ENCODE measurements around the gene CAMTA1.

Gene CAMTA1

GRCh38 chr1:6912518-6912917 lies 127.3 kb downstream of the CAMTA1 start:
- Histone ChIP-seq H3K4me2 (ENCODE audit: low read depth, low read length, poor library complexity, severe bottlenecking) (no peak overlapping the region), H3K9me2 (replicated peaks; ENCODE audit: insufficient read depth, low read length) (no peaks in the 10 kb centered on the region)

DNA sequence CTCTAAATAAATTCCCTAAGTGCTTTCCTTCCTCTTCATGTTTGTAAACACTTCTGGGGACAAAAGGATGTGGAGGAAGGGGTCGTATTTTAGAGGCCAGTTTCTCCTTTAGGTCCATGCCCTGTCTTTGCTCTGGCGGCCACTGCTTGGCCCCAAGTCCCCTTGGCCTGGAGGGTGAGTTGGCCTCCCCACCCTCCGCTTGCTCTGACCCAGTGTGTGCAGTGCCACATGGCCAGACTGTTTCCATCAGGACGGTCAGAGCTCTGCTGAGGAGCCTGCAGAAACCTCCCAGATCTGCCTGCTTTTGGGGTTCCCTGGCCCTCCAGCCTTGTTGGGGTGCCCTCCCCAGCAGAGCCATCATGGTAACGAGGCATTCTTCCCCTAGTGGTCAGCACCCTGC lies 127.8 kb downstream of the CAMTA1 start:
- H3K9me2 ChIP-seq (replicated peaks; ENCODE audit: insufficient read depth, low read length): no peaks in the 10 kb centered on the region
- H3K36me3 ChIP-seq (ENCODE audit: low read length): no peaks in the 10 kb centered on the region
- TF ChIP-seq EZH2phosphoT487 (conservative IDR thresholded peaks at IDR 0.05; ENCODE audit: low read length): no peak
- no peak for TF ChIP-seq CTCF (IDR thresholded peaks at IDR 0.05; ENCODE audit: insufficient read depth, low read length, poor library complexity, severe bottlenecking)
- H4K20me1 ChIP-seq (ENCODE audit: low read depth, low read length): no peaks in the 10 kb centered on the region
- no peaks in the 10 kb centered on the region for H3F3A ChIP-seq (ENCODE audit: insufficient read depth)
- H3K9me3 ChIP-seq (ENCODE audit: insufficient read depth, low read length): no peaks in the 10 kb centered on the region
- H3K27ac ChIP-seq (ENCODE audit: low read depth, low read length): no peak overlapping the region
- H3K4me3 ChIP-seq (ENCODE audit: insufficient read depth, low read length, poor library complexity, severe bottlenecking): no peak overlapping the region
- H3K27me3 ChIP-seq (ENCODE audit: low read length): no peaks in the 10 kb centered on the region
- H3K4me2 ChIP-seq (ENCODE audit: low read depth, low read length, poor library complexity, severe bottlenecking): no peak overlapping the region
- no peak overlapping the region for H2AFZ ChIP-seq (ENCODE audit: low read depth, low read length, severe bottlenecking)
- no peaks in the 10 kb centered on the region for H3K79me2 ChIP-seq (ENCODE audit: insufficient read depth, low read length)
- H3K9ac ChIP-seq (ENCODE audit: low read length): no peak overlapping the region

More at GRCh38 chr1:6912518-6912917, 127.3 kb downstream of the CAMTA1 start:
- H3K27ac ChIP-seq (ENCODE audit: low read depth, low read length): no peak overlapping the region
- H3K9ac ChIP-seq (ENCODE audit: low read length): no peak overlapping the region
- H3K27me3 ChIP-seq (ENCODE audit: low read length): no peaks in the 10 kb centered on the region
- H3F3A ChIP-seq (ENCODE audit: insufficient read depth): no peaks in the 10 kb centered on the region
- no peaks in the 10 kb centered on the region for H3K79me2 ChIP-seq (ENCODE audit: insufficient read depth, low read length)
- H3K9me3 ChIP-seq (ENCODE audit: insufficient read depth, low read length): no peaks in the 10 kb centered on the region
- H4K20me1 ChIP-seq (ENCODE audit: low read depth, low read length): no peaks in the 10 kb centered on the region
- TF ChIP-seq CTCF (IDR thresholded peaks at IDR 0.05; ENCODE audit: insufficient read depth, low read length, poor library complexity, severe bottlenecking): no peak
- TF ChIP-seq EZH2phosphoT487 (conservative IDR thresholded peaks at IDR 0.05; ENCODE audit: low read length): no peak
- H3K4me3 ChIP-seq (ENCODE audit: insufficient read depth, low read length, poor library complexity, severe bottlenecking): no peak overlapping the region
- no peaks in the 10 kb centered on the region for H3K36me3 ChIP-seq (ENCODE audit: low read length)
- no peak overlapping the region for H2AFZ ChIP-seq (ENCODE audit: low read depth, low read length, severe bottlenecking)

DNA sequence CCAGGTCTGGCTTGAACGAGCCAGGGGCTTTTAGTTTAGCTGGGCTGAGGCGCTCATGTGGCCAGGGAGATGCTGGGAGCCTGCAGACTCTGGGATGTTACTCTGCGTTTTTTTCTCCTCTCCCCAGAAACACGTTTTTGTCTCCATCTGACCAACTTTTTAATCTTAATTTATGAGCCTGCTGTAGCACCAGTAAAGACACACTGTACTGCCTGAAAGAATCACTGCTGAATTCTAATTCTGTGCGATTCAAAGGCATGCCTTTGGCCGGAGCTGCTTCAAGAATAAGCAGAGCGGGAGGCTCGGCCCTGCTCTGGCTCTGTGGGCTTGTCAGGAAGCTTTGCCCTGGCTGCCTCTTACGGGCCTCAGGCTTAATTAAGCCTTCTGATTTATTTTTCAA lies 129.5 kb downstream of the CAMTA1 start:
- Histone ChIP-seq H3K9me2 (replicated peaks; ENCODE audit: insufficient read depth, low read length) (no peaks in the 10 kb centered on the region), H4K20me1 (ENCODE audit: low read depth, low read length) (no peaks in the 10 kb centered on the region), H3K79me2 (ENCODE audit: insufficient read depth, low read length) (no peaks in the 10 kb centered on the region), H3K27me3 (ENCODE audit: low read length) (no peaks in the 10 kb centered on the region), H2AFZ (ENCODE audit: low read depth, low read length, severe bottlenecking) (no peak overlapping the region), H3K4me3 (ENCODE audit: insufficient read depth, low read length, poor library complexity, severe bottlenecking) (no peak overlapping the region), H3K36me3 (ENCODE audit: low read length) (no peaks in the 10 kb centered on the region), H3K9me3 (ENCODE audit: insufficient read depth, low read length) (no peaks in the 10 kb centered on the region), H3K9ac (ENCODE audit: low read length) (no peak overlapping the region), H3F3A (ENCODE audit: insufficient read depth) (no peaks in the 10 kb centered on the region), H3K27ac (ENCODE audit: low read depth, low read length) (no peak overlapping the region), H3K4me2 (ENCODE audit: low read depth, low read length, poor library complexity, severe bottlenecking) (no peak overlapping the region)
- no peak for TF ChIP-seq EZH2phosphoT487 (conservative IDR thresholded peaks at IDR 0.05; ENCODE audit: low read length)
- TF ChIP-seq CTCF (IDR thresholded peaks at IDR 0.05; ENCODE audit: insufficient read depth, low read length, poor library complexity, severe bottlenecking): no peak

Measured in SU-DHL-6 (cell line).